Measurements from ENCODE around the gene CT45A7.
"Not testable (repeated sequence)": the region's sequence is repeated elsewhere in the genome, so short reads cannot be mapped to it uniquely, and the experiment has no call there.

GRCh38 chrX:135785403-135785802 lies 51.7 kb downstream of the CT45A7 start, which contains the start of gene CT45A5:
- TF ChIP-seq CTCF (IDR thresholded peaks at IDR 0.05 in 4 of 5, conservative IDR thresholded peaks at IDR 0.05 in 1 of 5); POLR2A (IDR thresholded peaks at IDR 0.05): not testable (repeated sequence)
